HL-60/S4 treated with retinoic acid at 250 ng/mL for 4 days and 3 days (cell line): Measurements from ENCODE around the gene ZNF273.
"Not testable (repeated sequence)": the region's sequence is repeated elsewhere in the genome, so short reads cannot be mapped to it uniquely, and the experiment has no call there.

ENCODE experiments used
- in situ Hi-C: fragments of 300-500 bp; cut with MboI; formaldehyde crosslinking; loops from 2 replicates; pipeline ENCODE4 v1.7.0; 2022; ENCODE audit warnings: low sequenced_read_pairs

ZNF273 gene

GRCh38 chr7:64944667-64945502, 41.8 kb downstream of the ZNF273 start:
- in situ Hi-C loops = not testable (repeated sequence)

- in situ Hi-C loops = no loop called here
Measured at GRCh38 chr7:64945503-64946175, 42.6 kb downstream of the ZNF273 start.

- in situ Hi-C loops = no loop called here
Measured at GRCh38 chr7:64946772-64947171, 43.7 kb downstream of the ZNF273 start.

GRCh38 chr7:64947252-64948000, 44.4 kb downstream of the ZNF273 start:
- in situ Hi-C loops = no loop called here

- in situ Hi-C loops = not testable (repeated sequence)
Measured at GRCh38 chr7:64948774-64949173, 45.7 kb downstream of the ZNF273 start.

GRCh38 chr7:64950673-64951072, 47.6 kb downstream of the ZNF273 start:
- in situ Hi-C loops = not testable (repeated sequence)

GRCh38 chr7:64951250-64951848, 48.3 kb downstream of the ZNF273 start:
- in situ Hi-C loops = no loop called here

GRCh38 chr7:64959072-64959747, 56.1 kb downstream of the ZNF273 start:
- in situ Hi-C loops = no loop called here

GRCh38 chr7:64965594-64965993, 62.5 kb downstream of the ZNF273 start:
- in situ Hi-C loops = no loop called here

- in situ Hi-C loops = no loop called here
Measured at GRCh38 chr7:64978497-64979203, 75.6 kb downstream of the ZNF273 start.
